Mesodermal cell (in vitro differentiated cells): ENCODE results near the gene IL34. TPM values are rescaled to one million over a fixed set of nuclear protein-coding genes. Genes with fewer than 3 reads are reported as not detected.

Experiments
- H3K27ac ChIP-seq: 2 replicates; pipeline ENCODE4 v1.7.0; 2013; ENCODE audit warnings: mild to moderate bottlenecking, low read depth, low read length, moderate library complexity; ENCODE audit not compliant: severe bottlenecking
- H3K36me3 ChIP-seq: 2 replicates; pipeline ENCODE4 v1.7.1; 2013; ENCODE audit warnings: mild to moderate bottlenecking, low read length, moderate library complexity; ENCODE audit not compliant: control insufficient read depth, insufficient read depth
- H3K4me1 ChIP-seq: one replicate; pipeline ENCODE4 v1.7.1; 2013; ENCODE audit warnings: mild to moderate bottlenecking, low read length; ENCODE audit not compliant: insufficient read depth, control insufficient read depth, poor library complexity, severe bottlenecking
- H3K4me3 ChIP-seq: 2 replicates; pipeline ENCODE4 v1.7.0; 2013; ENCODE audit warnings: low read length, control low read depth, mild to moderate bottlenecking; ENCODE audit not compliant: insufficient read depth, poor library complexity, severe bottlenecking; ENCODE audit errors: extremely low read depth
- H3K9me3 ChIP-seq: 2 replicates; pipeline ENCODE4 v1.7.1; 2013; ENCODE audit warnings: mild to moderate bottlenecking, low read length, moderate library complexity; ENCODE audit not compliant: control insufficient read depth
- WGBS, 2 experiments: methylation state at CpG; one replicate each; pipeline ENCODE4 v1.1.5; 2013; ENCODE audit warnings: missing lambda C conversion rate in 2 of 2; ENCODE audit not compliant: insufficient coverage in 2 of 2; 5-methylcytosine and 5-hydroxymethylcytosine counted together
- polyA plus RNA-seq, 2 experiments: library from polyadenylated mRNA; stranded (reverse); fragments of 50-300 nt; gene quantifications; one replicate each; pipeline ENCODE4 v1.2.3, GENCODE V29; 2013

Gene IL34
- polyA plus RNA-seq (2013, experiment 1 of 2): not detected
- not detected for polyA plus RNA-seq (2013, experiment 2 of 2)

DNA sequence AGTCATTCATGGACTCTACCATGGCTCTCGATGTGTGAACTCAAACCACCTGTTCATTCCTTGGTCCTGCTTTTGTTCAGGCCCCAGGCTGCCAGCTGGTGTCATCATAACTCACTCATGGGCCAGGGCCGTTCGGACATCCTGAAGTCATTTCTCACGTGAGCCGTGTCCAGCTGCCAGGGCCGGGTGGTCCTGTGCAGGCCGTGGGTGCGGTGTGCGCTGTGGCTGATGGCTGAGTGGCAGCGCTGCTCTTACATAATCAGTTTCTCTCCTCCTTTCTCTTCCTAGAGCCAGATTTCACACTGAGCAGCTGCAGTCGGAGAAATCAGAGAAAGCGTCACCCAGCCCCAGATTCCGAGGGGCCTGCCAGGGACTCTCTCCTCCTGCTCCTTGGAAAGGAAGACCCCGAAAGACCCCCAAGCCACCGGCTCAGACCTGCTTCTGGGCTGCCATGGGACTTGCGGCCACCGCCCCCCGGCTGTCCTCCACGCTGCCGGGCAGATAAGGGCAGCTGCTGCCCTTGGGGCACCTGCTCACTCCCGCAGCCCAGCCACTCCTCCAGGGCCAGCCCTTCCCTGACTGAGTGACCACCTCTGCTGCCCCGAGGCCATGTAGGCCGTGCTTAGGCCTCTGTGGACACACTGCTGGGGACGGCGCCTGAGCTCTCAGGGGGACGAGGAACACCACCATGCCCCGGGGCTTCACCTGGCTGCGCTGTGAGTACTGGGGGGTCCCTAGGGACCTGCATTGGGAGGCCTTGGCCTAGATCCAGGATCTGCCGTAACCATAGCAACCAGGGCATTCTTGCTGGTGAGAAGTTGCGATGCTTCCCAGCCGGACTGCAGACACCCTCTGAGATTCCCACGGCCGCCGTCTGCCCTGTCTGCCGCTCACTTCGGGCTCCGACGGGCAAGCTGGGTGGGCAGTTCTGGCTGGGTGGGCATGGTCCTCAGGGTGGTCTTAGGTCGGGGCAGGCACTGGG, at the start of gene IL34:
TSS of gene IL34 (plus strand) at position 300 of the 982 bp plus-strand sequence. CDS start at position 689, 389 bp downstream.
- no peaks in the 10 kb centered on the region for H3K36me3 ChIP-seq
- 93 to 94% methylated on average over 32 to 38 of the region's 39 CpGs for WGBS, 2 experiments
- H3K4me3 ChIP-seq: no peak within 1 kb of the TSS
- H3K4me1 ChIP-seq: no peaks in the 10 kb centered on the region
- H3K9me3 ChIP-seq: no peaks in the 10 kb centered on the region
- no peak within 1 kb of the TSS for H3K27ac ChIP-seq

DNA sequence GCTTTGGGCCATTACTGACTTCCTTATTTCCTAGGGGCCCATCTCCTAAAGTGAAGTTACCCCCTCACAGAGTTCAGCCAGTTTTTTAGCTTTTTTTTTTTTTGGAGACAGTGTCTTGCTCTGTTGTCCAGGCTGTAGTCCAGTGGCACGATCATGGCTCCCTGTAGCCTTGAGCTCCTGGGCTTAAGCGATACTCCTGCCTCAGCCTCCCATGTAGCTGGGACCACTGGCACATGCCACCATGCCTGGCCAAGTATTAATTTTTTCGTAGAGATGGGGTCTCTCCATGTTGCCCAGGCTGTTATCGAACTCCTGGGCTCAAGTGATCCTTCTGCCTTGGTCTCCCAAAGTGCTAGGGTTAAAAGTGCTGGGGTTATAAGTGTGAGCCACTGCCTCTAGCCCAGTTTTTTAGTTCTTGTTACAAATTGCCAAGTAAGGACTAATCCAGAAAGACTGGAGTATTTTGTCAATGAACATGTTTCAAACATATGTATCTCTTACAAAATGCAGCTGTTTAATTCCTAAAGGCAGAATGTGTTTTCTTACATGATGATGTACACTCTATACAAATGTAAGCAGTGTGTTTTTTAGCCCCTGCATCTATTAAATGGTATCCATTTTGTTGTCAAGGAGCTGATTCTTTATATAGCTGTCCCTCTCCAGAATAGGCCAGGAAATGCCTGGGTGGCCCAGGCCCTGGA, 49.1 kb upstream of the IL34 start:
- Histone ChIP-seq H3K4me3 (no peak overlapping the region), H3K9me3 (no peaks in the 10 kb centered on the region), H3K27ac (no peak overlapping the region), H3K36me3 (no peaks in the 10 kb centered on the region), H3K4me1 (no peaks in the 10 kb centered on the region)
- 95 to 100% methylated on average over 2 to 4 of the region's 4 CpGs for WGBS, 2 experiments

DNA sequence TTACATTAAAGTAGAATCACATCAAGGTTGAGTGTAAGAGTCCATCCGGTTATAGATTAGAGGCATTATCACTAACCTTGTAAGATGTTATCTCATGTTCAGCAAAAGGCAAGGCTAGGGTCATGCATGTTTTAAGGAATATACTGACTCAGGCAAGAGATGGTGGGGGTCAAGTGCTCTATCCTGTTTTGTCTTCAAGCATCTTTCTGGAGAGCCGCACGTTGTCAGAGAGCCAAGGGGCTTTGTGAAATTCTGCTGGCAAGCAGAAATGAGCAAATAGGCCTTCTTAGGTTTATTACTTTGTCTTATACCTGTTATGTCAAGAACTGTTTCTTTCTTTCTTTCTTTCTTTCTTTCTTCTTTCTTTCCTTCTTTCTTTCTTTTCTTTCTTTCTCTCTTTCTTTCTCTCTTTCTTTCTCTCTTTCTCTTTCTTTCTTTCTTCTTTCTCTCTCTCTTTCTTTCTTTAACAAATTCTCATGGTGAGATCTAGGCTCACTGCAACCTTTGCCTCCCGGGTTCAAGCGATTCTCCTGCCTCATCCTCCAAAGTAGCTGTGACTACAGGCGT, 47.3 kb upstream of the IL34 start:
- Histone ChIP-seq H3K36me3 (no peaks in the 10 kb centered on the region), H3K4me1 (no peaks in the 10 kb centered on the region), H3K9me3 (no peaks in the 10 kb centered on the region), H3K4me3 (no peak overlapping the region), H3K27ac (no peak overlapping the region)
- WGBS, 2 experiments: 95 to 100% methylated on average over 3 to 6 of the region's 6 CpGs

DNA sequence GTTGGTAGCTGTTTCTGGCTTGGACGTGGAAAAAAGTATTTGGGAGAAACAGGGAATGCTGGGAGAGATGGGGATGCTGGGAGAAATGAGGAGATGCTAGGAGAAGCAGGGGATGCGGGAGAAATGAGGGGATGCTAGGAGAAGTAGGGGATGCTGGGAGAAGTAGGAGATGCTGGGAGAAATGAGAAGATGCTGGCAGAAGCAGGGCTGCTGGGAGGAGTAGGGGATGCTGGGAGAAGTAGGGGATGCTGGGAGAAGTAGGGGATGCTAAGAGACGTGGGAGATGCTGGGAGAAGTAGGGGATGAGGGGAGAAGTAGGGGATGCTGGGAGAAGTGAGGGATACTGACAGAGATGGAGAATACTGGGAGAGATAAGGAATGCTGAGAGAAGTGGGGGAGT, 45.6 kb upstream of the IL34 start:
- H3K9me3 ChIP-seq: no peaks in the 10 kb centered on the region
- H3K4me1 ChIP-seq: no peaks in the 10 kb centered on the region
- 81 to 86% methylated on average over 3 of the region's 3 CpGs for WGBS, 2 experiments
- no peak overlapping the region for H3K4me3 ChIP-seq
- no peaks in the 10 kb centered on the region for H3K36me3 ChIP-seq
- no peak overlapping the region for H3K27ac ChIP-seq

DNA sequence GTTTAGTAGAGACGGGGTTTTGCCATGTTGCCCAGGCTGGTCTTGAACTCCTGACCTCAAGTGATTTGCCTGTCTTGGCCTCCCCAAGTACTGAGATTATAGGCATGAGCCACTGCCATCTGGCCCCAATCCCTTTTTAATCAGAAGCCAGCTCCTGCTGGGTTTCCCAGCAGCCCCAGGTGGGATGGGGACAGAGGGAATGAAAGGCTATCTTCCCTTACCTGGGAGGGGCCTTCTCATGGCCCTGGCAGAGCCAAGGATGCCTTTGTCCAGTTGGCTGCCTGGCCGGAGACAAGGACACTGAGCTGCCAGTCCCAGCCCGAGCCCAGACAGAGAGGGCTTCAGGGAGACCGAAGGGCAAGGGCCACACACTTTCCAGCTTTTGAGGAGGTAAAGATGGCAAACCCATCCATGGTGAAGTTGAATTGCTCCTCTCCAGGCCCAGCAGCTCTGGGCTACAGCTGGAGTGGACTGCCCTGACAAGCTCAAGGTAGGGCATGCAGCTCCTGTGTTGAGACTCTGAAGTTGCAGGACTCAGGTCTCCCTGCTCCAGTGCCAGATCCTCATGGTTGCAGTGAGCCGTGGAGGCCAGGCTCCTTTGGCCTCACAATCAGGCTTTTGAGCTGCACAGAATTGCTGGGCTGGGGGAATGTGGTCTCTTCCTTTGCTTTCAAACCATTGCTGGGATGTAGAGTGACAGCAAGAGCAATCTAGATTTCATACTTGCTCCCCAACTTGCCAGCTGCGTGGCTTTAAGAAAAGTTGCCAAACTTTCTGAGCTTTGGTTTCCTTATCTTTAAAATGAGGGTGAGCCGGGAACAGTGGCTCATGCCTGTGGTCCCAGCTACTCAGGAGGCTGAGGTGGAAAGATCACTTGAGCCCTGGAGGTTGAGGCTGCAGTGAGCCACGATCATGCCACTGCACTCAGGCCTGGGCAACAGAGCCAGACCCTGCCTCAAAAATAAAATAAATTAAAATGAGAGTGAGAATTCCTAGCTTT, 44.5 kb upstream of the IL34 start:
- Histone ChIP-seq H3K4me3 (no peak overlapping the region), H3K9me3 (no peaks in the 10 kb centered on the region), H3K27ac (no peak overlapping the region), H3K36me3 (no peaks in the 10 kb centered on the region), H3K4me1 (no peaks in the 10 kb centered on the region)
- 95 to 98% methylated on average over 6 to 8 of the region's 8 CpGs for WGBS, 2 experiments

DNA sequence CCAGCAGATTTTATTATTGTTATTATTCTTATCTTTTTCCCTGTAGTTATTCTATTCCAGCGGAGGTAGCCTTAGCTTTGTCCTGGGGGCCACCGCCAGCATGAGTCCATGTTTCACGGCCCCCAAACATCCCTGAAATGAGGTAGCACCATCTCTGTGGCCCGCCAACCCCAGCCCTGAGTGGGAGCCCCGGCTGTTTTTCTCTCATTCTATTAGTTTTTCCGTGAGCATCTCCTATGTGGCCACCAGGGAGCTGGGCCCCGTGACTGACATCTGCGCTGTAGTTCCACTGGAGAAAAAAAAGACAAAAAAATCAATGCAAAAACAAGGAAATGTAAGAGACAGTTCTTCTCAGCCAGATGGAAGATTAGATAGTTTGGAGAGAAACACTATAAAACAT, 43.5 kb upstream of the IL34 start:
- no peaks in the 10 kb centered on the region for H3K4me1 ChIP-seq
- no peak overlapping the region for H3K4me3 ChIP-seq
- 81 to 90% methylated on average over 6 of the region's 8 CpGs for WGBS, 2 experiments

DNA sequence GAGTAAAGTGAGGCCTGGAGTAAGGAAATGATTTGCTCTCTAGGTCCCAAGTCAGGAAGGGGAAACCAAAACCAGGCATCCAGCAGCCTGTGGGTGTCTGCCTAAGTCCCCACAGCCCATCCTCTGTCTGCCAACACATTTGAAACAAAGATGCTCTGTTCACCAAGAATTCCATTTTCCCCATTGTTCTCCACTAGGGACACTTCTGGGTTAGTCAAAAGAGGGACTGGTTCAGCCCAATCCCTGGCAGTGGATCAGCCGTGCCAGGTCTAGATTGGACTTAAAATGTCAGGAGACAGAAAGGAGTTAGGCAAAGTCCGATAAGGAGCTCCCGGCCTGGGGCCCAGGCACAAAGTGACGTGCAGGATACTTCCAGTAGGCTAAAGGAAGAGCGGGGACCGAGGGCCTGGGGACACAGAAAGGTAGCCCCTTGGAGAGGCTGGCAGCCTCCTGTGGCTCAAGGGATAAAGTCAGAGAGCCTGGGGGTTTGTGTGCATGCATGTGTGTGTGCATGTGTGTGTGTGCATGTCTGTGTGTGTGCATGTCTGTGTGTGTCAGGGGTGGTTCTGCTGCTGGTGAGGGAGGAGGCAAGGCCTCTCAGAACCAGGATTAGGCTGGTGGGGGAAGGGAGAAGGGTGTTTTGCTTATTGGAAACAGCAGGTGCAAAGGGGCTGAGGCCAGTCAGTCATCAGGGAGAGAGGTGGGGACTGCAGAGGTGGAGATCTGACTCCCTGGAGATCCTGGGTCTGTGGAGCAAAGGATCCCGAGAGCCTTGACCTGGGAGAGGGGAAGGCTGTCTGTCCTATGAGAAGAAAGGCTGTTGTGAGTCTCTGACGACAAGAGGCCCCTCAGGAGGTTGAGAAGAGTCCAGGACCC, 41.7 kb upstream of the IL34 start:
- Histone ChIP-seq H3K27ac (no peak overlapping the region), H3K4me3 (no peak overlapping the region), H3K36me3 (no peaks in the 10 kb centered on the region), H3K9me3 (no peaks in the 10 kb centered on the region), H3K4me1 (no peaks in the 10 kb centered on the region)
- 86 to 88% methylated on average over 7 of the region's 8 CpGs for WGBS, 2 experiments

More for the DNA sequence above, 43.5 kb upstream of the IL34 start:
- no peaks in the 10 kb centered on the region for H3K9me3 ChIP-seq
- no peak overlapping the region for H3K27ac ChIP-seq
- no peaks in the 10 kb centered on the region for H3K36me3 ChIP-seq

DNA sequence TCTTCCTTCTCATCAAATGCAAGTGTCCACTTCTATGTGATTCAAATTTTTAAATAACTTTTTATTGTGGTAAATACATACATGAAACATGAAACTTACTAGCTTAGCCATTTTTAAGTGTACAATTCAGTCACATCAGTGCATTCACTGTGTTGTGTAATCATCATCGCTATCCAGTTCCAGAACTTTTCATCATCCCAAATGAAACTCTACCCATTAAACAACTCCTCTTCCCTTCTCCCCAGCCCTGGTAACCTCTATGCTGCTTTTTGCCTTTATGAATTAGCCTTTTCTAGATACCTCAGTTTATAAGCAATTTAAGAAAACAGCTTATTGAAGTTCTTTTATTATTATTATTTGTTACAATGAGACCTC, 41.1 kb upstream of the IL34 start:
- Histone ChIP-seq H3K9me3 (no peaks in the 10 kb centered on the region), H3K4me1 (no peaks in the 10 kb centered on the region), H3K27ac (no peak overlapping the region), H3K4me3 (no peak overlapping the region), H3K36me3 (no peaks in the 10 kb centered on the region)
- 100% methylated on average over 1 of the region's 1 CpG for WGBS, 2 experiments

DNA sequence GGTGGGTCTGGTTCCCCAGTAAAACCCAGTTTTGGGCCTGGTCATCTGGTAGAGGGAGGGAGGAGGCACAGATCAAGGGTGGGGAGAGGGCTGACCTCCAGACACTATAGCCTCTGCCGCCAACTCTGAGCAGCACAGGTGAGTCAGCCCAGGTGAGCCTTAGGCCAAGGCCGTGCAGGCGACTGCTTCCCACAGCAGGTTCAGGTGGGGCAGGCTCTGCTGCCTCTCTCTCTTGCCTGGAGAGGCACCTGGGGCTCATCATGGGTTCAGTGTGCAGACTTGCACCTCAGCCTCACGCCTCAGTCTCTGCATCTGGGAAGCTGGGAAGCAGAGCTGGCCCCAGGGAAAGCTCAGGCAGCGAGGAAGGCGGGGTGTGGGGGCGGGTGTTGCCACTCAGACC, 37.8 kb upstream of the IL34 start:
- H3K9me3 ChIP-seq: no peaks in the 10 kb centered on the region
- 92 to 94% methylated on average over 5 to 6 of the region's 7 CpGs for WGBS, 2 experiments
- H3K4me3 ChIP-seq: no peak overlapping the region
- H3K4me1 ChIP-seq: no peaks in the 10 kb centered on the region
- H3K36me3 ChIP-seq: no peaks in the 10 kb centered on the region
- no peak overlapping the region for H3K27ac ChIP-seq
